HL-60 (cell line): ENCODE measurements around the gene ZFYVE28.

Source experiments
- GABPA ChIP-seq: IDR thresholded peaks from 2 replicates; pipeline ENCODE4 v1.6.1; 2012; ENCODE audit warnings: low read depth
- POLR2AphosphoS5 ChIP-seq: IDR thresholded peaks from 2 replicates; pipeline ENCODE4 v1.6.1; 2012; ENCODE audit warnings: low read depth
- SPI1 ChIP-seq: IDR thresholded peaks from 2 replicates; pipeline ENCODE4 v1.6.1; 2012; ENCODE audit warnings: low read depth, mild to moderate bottlenecking, borderline replicate concordance
- TF ChIP-seq, protein P1 (sequence below): IDR thresholded peaks from one replicate; pipeline ENCODE4 v1.5.1; 2011; ENCODE audit warnings: low read length, control low read depth, inconsistent platforms; ENCODE audit not compliant: insufficient read depth
- TF ChIP-seq, protein P2 (sequence below): IDR thresholded peaks from 2 replicates; pipeline ENCODE4 v1.6.1; 2012; ENCODE audit warnings: low read depth; ENCODE audit not compliant: insufficient replicate concordance

DNA sequence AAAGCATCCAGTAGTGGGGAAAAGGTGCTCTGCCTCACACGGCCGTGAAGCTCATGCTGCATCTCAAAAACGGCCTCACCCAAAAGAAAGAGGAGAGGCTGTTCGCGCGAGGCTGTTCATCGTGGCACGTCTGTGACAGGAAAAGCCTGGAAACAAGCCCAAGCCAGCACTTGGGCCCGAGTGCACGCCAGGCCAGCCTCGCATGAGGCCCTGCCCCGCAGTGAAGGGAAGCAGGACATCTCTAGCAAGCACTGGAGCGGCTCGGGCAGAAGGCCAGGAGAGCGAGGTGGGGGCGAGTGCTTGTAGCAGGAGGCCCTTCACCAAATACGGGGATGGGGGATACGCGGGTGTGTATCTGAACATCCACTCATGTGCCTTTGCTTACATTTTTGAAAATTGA lies 116.6 kb downstream of the ZFYVE28 start:
- TF ChIP-seq, protein P1, sequence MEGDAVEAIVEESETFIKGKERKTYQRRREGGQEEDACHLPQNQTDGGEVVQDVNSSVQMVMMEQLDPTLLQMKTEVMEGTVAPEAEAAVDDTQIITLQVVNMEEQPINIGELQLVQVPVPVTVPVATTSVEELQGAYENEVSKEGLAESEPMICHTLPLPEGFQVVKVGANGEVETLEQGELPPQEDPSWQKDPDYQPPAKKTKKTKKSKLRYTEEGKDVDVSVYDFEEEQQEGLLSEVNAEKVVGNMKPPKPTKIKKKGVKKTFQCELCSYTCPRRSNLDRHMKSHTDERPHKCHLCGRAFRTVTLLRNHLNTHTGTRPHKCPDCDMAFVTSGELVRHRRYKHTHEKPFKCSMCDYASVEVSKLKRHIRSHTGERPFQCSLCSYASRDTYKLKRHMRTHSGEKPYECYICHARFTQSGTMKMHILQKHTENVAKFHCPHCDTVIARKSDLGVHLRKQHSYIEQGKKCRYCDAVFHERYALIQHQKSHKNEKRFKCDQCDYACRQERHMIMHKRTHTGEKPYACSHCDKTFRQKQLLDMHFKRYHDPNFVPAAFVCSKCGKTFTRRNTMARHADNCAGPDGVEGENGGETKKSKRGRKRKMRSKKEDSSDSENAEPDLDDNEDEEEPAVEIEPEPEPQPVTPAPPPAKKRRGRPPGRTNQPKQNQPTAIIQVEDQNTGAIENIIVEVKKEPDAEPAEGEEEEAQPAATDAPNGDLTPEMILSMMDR = no peak
- TF ChIP-seq, protein P2, sequence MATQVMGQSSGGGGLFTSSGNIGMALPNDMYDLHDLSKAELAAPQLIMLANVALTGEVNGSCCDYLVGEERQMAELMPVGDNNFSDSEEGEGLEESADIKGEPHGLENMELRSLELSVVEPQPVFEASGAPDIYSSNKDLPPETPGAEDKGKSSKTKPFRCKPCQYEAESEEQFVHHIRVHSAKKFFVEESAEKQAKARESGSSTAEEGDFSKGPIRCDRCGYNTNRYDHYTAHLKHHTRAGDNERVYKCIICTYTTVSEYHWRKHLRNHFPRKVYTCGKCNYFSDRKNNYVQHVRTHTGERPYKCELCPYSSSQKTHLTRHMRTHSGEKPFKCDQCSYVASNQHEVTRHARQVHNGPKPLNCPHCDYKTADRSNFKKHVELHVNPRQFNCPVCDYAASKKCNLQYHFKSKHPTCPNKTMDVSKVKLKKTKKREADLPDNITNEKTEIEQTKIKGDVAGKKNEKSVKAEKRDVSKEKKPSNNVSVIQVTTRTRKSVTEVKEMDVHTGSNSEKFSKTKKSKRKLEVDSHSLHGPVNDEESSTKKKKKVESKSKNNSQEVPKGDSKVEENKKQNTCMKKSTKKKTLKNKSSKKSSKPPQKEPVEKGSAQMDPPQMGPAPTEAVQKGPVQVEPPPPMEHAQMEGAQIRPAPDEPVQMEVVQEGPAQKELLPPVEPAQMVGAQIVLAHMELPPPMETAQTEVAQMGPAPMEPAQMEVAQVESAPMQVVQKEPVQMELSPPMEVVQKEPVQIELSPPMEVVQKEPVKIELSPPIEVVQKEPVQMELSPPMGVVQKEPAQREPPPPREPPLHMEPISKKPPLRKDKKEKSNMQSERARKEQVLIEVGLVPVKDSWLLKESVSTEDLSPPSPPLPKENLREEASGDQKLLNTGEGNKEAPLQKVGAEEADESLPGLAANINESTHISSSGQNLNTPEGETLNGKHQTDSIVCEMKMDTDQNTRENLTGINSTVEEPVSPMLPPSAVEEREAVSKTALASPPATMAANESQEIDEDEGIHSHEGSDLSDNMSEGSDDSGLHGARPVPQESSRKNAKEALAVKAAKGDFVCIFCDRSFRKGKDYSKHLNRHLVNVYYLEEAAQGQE = no peak
- no peak for TF ChIP-seq POLR2AphosphoS5
- no peak for TF ChIP-seq GABPA
- TF ChIP-seq SPI1 = no peak
